HepG2 (cell line): ENCODE measurements around the gene DDX17. TPM values are rescaled to one million over a fixed set of nuclear protein-coding genes. Genes with fewer than 3 reads are reported as not detected.

Source experiments
- CERS6 ChIP-seq: sonication (generic); formaldehyde crosslinking; IDR thresholded peaks from 2 replicates; pipeline ENCODE4 v1.5.0; 2020; ENCODE audit warnings: missing genetic modification reagents
- MXD1 ChIP-seq: sonication (generic); formaldehyde crosslinking; IDR thresholded peaks from 2 replicates; pipeline ENCODE4 v1.4.0; 2020; ENCODE audit warnings: mild to moderate bottlenecking, missing genetic modification reagents
- NR2F6 ChIP-seq, 2 experiments: IDR thresholded peaks; 2 replicates each; pipeline ENCODE4 v1.6.1; 2016; ENCODE audit warnings: antibody characterized with exemption in 1 of 2, mild to moderate bottlenecking in 1 of 2
- PAX8 ChIP-seq: sonication (generic); formaldehyde crosslinking; IDR thresholded peaks from 2 replicates; pipeline ENCODE4 v1.8.0; 2022; ENCODE audit warnings: mild to moderate bottlenecking, missing genetic modification reagents, borderline replicate concordance
- ZNF280B ChIP-seq: sonication (generic); formaldehyde crosslinking; IDR thresholded peaks from 2 replicates; pipeline ENCODE4 v1.5.0; 2020; ENCODE audit warnings: missing genetic modification reagents, mild to moderate bottlenecking, borderline replicate concordance
- ZNF292 ChIP-seq: sonication (generic); formaldehyde crosslinking; IDR thresholded peaks from 2 replicates; pipeline ENCODE4 v1.8.1; 2022; ENCODE audit warnings: mild to moderate bottlenecking, low read depth, missing genetic modification reagents, borderline replicate concordance
- ZNF574 ChIP-seq: sonication (generic); formaldehyde crosslinking; IDR thresholded peaks from 2 replicates; pipeline ENCODE4 v1.4.0; 2020; ENCODE audit warnings: missing genetic modification reagents
- ZSCAN12 ChIP-seq: sonication (generic); formaldehyde crosslinking; IDR thresholded peaks from 2 replicates; pipeline ENCODE4 v1.9.0; 2021; ENCODE audit warnings: mild to moderate bottlenecking, missing genetic modification reagents
- polyA plus RNA-seq, 8 experiments: library from polyadenylated mRNA; depleted of rRNA in 3 of 8; stranded (reverse) in 7 of 8; unstranded in 1 of 8; fragments of >200 nt; fragmentation: Illumina TruSeq in 4 of 8; extraction: Trizol in 4 of 8; gene quantifications; 2 replicates each; pipeline versions ENCODE4 v1.2.1 to v1.2.3, GENCODE V29; 2011 to 2016; ENCODE audit warnings: low read depth in 4 of 8, missing spikeins in 1 of 8, mixed read lengths in 1 of 8; ENCODE audit not compliant: insufficient read depth in 1 of 8
- total RNA-seq, 5 experiments: library from RNA; depleted of rRNA; stranded (reverse); fragments of >200 nt; fragmentation: Illumina TruSeq; extraction: Trizol; gene quantifications; 2 replicates each; pipeline ENCODE4 v1.2.3, GENCODE V29; 2016; ENCODE audit warnings: low read depth in 1 of 5
- TF ChIP-seq, protein P1 (sequence below): sonication (generic); formaldehyde crosslinking; IDR thresholded peaks from 2 replicates; pipeline ENCODE4 v1.9.0; 2022; ENCODE audit warnings: low read depth, missing genetic modification reagents
- TF ChIP-seq, protein P2 (sequence below): sonication (generic); formaldehyde crosslinking; IDR thresholded peaks from 2 replicates; pipeline ENCODE4 v1.5.0; 2020; ENCODE audit warnings: mild to moderate bottlenecking, missing genetic modification reagents, borderline replicate concordance

The DDX17 gene
- total and polyA plus RNA-seq, 2 of the 13 experiments (the other 11 are each of a cell fraction or from before 2014, with no cell fraction given): 238 to 344 TPM

GRCh38 chr22:38462960-38463784, 42.9 kb downstream of the DDX17 start (continued):
- TF ChIP-seq, protein P1, sequence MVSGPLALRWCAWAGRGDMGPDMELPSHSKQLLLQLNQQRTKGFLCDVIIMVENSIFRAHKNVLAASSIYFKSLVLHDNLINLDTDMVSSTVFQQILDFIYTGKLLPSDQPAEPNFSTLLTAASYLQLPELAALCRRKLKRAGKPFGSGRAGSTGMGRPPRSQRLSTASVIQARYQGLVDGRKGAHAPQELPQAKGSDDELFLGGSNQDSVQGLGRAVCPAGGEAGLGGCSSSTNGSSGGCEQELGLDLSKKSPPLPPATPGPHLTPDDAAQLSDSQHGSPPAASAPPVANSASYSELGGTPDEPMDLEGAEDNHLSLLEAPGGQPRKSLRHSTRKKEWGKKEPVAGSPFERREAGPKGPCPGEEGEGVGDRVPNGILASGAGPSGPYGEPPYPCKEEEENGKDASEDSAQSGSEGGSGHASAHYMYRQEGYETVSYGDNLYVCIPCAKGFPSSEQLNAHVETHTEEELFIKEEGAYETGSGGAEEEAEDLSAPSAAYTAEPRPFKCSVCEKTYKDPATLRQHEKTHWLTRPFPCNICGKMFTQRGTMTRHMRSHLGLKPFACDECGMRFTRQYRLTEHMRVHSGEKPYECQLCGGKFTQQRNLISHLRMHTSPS (CRISPR knock-in tag): no peak
- TF ChIP-seq MXD1 (CRISPR knock-in tag): no peak
- no peak for TF ChIP-seq ZSCAN12 (CRISPR knock-in tag)
- TF ChIP-seq ZNF280B (CRISPR knock-in tag): no peak
- TF ChIP-seq NR2F6 (IDR thresholded peaks at IDR 0.05): no peak
- TF ChIP-seq NR2F6 (CRISPR knock-in tag; IDR thresholded peaks at IDR 0.05): peak; percentile 34
- 0 out of 2 replicates have a peak, but pooled peaks have one; percentile 55 for TF ChIP-seq PAX8 (CRISPR knock-in tag)
- TF ChIP-seq, protein P2, sequence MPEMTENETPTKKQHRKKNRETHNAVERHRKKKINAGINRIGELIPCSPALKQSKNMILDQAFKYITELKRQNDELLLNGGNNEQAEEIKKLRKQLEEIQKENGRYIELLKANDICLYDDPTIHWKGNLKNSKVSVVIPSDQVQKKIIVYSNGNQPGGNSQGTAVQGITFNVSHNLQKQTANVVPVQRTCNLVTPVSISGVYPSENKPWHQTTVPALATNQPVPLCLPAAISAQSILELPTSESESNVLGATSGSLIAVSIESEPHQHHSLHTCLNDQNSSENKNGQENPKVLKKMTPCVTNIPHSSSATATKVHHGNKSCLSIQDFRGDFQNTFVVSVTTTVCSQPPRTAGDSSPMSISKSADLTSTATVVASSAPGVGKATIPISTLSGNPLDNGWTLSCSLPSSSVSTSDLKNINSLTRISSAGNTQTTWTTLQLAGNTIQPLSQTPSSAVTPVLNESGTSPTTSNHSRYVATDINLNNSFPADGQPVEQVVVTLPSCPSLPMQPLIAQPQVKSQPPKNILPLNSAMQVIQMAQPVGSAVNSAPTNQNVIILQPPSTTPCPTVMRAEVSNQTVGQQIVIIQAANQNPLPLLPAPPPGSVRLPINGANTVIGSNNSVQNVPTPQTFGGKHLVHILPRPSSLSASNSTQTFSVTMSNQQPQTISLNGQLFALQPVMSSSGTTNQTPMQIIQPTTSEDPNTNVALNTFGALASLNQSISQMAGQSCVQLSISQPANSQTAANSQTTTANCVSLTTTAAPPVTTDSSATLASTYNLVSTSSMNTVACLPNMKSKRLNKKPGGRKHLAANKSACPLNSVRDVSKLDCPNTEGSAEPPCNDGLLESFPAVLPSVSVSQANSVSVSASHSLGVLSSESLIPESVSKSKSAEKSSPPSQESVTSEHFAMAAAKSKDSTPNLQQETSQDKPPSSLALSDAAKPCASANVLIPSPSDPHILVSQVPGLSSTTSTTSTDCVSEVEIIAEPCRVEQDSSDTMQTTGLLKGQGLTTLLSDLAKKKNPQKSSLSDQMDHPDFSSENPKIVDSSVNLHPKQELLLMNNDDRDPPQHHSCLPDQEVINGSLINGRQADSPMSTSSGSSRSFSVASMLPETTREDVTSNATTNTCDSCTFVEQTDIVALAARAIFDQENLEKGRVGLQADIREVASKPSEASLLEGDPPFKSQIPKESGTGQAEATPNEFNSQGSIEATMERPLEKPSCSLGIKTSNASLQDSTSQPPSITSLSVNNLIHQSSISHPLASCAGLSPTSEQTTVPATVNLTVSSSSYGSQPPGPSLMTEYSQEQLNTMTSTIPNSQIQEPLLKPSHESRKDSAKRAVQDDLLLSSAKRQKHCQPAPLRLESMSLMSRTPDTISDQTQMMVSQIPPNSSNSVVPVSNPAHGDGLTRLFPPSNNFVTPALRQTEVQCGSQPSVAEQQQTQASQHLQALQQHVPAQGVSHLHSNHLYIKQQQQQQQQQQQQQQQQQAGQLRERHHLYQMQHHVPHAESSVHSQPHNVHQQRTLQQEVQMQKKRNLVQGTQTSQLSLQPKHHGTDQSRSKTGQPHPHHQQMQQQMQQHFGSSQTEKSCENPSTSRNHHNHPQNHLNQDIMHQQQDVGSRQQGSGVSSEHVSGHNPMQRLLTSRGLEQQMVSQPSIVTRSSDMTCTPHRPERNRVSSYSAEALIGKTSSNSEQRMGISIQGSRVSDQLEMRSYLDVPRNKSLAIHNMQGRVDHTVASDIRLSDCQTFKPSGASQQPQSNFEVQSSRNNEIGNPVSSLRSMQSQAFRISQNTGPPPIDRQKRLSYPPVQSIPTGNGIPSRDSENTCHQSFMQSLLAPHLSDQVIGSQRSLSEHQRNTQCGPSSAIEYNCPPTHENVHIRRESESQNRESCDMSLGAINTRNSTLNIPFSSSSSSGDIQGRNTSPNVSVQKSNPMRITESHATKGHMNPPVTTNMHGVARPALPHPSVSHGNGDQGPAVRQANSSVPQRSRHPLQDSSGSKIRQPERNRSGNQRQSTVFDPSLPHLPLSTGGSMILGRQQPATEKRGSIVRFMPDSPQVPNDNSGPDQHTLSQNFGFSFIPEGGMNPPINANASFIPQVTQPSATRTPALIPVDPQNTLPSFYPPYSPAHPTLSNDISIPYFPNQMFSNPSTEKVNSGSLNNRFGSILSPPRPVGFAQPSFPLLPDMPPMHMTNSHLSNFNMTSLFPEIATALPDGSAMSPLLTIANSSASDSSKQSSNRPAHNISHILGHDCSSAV (CRISPR knock-in tag): no peak
- TF ChIP-seq CERS6 (CRISPR knock-in tag): no peak
- TF ChIP-seq ZNF292: no peak
- TF ChIP-seq ZNF574 (CRISPR knock-in tag): peak; percentile 76
